Erythroblast (primary cell): Measurements from ENCODE around the gene NOBOX.

Source experiments
- GATA1 ChIP-seq: IDR thresholded peaks from 2 replicates; pipeline ENCODE4 v1.6.1; 2011; ENCODE audit warnings: low read depth, mild to moderate bottlenecking, control low read depth, low read length, moderate library complexity
- POLR2A ChIP-seq: IDR thresholded peaks from 2 replicates; pipeline ENCODE4 v1.6.1; 2011; ENCODE audit warnings: mild to moderate bottlenecking, low read length

DNA sequence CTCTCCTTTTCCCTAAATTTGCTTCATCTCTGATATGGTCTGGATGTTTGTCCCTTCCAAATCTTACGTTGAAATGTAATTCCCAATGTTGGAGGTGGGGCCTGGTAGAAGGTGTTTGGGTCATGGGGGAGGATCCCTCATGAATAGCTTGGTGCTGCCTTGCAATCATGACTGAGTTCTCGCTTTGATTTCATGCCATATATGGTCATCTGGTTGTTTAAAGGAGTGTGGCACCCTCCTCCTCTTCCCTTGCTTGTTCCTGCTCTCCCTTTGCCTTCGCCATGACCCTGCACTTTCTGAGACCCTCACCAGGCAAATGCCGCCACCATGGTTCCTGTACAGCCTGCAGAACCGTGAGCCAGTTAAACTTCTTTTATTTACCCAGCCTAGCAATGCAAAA is 14.5 kb downstream of the NOBOX start:
- TF ChIP-seq POLR2A (no peak), GATA1 (no peak)
